ENCODE measurements around the gene CT45A1.
"Not testable (repeated sequence)": the region's sequence is repeated elsewhere in the genome, so short reads cannot be mapped to it uniquely, and the experiment has no call there.

Gene CT45A1, protein sequence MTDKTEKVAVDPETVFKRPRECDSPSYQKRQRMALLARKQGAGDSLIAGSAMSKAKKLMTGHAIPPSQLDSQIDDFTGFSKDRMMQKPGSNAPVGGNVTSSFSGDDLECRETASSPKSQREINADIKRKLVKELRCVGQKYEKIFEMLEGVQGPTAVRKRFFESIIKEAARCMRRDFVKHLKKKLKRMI

DNA sequence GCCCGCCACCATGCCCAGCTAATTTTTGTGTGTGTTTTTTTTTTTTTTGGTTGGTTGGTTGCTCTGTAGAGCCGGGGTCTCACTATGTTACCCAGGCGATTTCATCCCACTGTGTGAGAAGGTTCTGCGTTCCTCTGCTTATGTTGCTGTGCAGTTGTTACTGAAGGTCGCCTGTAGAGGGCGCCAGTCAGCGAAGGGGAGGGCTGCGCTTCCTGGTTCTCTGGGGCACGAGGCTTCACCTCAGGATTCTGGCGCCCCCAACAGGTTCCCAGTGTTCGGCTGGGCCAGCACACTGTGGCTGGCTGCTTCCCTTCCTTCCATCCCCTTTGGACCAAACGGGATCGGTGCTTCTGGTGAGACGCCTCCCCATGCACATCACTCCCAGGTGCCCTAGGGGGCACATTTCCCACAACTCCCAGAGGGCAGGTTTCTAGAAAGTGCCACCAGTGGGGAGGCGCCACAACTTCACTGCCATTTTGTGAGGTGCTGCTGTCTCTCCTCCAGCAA lies at the start of gene CT45A1:
Gene CT45A1, plus strand, starts transcription at position 457 of the 507 bp plus-strand sequence. CDS start 5,302 bp downstream, outside the sequence.
- in situ Hi-C loops (cut with MboI; ENCODE audit: low sequenced_read_pairs), result not testable (repeated sequence)

DNA sequence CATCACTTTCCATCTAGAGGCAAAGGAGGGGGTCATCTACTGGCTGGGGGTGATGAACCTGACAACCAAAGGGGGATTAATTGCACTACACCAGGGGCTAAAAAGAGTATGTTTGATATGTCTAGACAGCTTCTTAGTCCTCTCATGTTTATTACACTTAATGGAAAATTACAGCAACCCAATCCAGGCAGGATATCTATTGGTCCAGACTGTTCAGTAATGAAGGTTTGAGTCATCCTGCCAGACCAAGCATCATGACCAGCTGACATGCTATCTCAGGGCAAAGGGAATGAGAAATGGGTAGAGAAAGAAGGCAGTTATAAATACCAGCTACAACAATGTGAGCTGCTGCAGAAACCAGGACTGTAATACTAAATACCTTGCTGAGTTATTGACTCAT lies 40.5 kb upstream of the CT45A1 start:
- in situ Hi-C loops (cut with MboI; ENCODE audit: low sequenced_read_pairs), result not testable (repeated sequence)

DNA sequence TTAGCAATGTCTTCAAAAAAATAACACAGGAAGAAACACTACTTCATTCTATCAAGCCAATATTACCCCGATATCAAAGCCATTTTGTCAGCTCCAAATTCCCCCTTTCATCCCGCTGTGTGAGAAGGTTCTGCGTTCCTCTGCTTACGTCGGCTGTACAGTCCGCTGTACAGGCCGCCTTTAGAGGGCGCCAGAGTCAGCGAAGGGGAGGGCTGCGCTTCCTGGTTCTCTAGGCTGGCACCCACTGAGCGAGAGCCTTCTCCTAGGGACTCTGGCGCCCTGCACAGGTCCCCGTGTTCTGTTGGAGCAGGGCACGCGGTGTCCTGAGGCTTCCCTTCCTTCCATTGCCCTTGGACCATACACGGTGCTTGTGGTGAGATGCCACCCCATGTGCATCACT lies 25.3 kb upstream of the CT45A1 start:
- in situ Hi-C loops (cut with MboI; ENCODE audit: low sequenced_read_pairs), result no loop called here

DNA sequence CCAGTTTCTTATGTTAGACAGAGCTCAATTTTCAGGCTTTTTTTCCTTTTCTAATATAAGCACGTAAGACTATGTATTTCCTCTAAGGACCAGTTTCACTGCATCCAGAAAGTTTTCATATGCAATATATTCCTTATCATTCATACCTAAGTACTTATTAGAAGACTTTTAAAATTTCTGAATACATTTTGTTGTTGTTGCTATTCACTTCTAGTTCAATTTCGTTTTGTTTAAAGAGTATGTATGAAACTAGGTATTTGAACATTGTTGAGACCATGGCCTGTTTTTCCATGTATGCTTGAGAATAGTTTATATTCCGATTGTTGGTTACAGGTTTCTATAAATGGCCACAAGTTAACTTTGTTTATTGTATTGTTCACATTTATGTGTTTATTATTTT lies 18.0 kb upstream of the CT45A1 start:
- in situ Hi-C loops (cut with MboI; ENCODE audit: low sequenced_read_pairs), result no loop called here

DNA sequence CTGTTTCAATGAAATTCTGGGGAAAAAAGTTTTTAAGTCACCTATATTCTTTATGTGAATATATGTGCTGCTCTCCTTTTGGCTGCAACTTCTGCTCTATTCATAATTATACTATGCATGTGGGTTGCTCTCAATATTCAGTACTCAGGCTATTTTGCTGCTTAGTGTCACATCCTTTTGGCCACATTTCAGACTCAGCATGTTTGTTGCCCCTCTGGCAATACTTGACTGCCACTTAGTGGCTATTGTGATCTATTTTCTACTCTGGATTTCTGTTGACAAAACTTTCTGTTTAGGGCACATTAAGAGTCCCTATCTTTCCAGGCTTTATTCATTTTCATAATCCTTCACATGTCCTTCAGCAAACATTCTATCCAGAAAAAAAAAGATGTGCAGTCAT lies 15.8 kb upstream of the CT45A1 start:
- in situ Hi-C loops (cut with MboI; ENCODE audit: low sequenced_read_pairs), result no loop called here

DNA sequence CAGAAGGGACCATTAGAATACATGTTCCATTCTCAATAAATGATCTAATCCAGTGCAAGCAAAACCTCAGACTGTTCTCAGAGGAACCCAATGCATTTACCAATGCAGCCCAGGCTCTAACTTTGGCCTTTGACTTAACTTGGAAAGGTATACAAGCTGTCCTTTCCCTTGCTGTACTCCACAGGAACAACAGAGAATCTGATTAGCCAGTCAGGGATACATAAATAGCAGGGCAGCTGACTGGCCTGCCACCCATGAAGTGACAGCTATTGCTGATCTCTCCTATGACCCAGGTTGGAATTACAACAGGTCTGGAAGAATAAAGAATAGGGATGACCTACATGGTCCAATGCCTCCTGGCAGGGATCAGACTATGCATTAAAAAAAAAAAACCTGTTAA lies 14.5 kb upstream of the CT45A1 start:
- in situ Hi-C loops (cut with MboI; ENCODE audit: low sequenced_read_pairs), result no loop called here

DNA sequence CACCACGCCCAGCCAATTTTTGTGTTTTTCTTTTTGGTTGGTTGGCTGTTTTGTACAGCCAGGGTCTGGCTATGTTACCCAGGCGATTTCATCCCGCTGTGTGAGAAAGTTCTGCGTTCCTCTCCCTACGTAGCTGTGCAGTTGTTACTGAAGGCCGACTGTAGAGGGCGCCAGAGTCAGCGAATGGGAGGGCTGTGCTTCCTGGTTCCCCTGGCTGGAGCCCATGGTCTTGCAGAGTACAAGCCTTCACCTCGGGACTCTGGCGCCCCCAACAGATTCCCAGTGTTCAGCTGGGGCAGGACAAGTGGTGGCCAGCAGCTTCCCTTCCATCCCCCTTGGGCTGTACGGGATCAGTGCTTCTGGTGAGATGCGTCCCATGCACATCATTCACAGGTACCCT lies 5.6 kb upstream of the CT45A1 start:
- in situ Hi-C loops (cut with MboI; ENCODE audit: low sequenced_read_pairs), result no loop called here

DNA sequence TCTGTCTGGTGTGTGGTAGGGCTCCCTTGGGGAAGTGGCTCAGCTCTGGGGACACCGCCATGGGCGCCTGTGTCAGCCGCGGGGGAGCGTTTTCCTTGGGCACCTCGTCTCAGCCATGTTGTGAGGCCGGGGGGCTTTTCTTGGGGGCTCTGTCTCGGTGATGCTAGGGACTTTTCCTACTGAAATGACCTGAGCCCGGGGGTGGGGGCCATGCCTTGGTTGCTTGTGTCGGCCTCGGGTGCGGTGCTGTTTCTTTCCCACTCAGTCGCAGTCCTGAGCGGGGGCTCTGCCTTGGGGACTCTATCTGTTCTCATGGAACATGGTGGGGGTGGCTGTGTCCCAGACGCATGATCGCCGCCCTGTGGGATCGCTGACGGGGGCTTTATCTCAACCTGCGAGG lies 356 bp downstream of the CT45A1 start:
- in situ Hi-C loops (cut with MboI; ENCODE audit: low sequenced_read_pairs), result no loop called here

DNA sequence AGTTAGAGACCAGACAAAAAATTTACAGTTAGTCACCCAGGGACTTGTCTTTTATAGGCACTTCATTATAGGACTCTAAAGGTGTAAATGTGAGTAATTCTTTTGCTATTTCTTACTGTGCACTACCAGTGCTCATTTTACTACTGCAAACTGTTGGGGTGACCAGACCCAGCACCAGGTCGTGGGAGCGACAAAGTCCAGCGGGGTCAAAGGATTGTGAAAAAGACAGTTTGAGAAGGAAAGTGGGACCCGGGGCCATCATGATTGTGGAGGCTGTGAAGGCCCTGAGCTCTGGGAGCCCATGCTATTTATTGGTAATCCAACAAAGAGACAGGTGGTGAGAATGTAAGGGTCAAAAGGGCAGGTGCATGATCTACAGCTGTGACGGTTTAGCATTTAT lies 21.2 kb downstream of the CT45A1 start:
- in situ Hi-C loops (cut with MboI; ENCODE audit: low sequenced_read_pairs), result not testable (repeated sequence)

DNA sequence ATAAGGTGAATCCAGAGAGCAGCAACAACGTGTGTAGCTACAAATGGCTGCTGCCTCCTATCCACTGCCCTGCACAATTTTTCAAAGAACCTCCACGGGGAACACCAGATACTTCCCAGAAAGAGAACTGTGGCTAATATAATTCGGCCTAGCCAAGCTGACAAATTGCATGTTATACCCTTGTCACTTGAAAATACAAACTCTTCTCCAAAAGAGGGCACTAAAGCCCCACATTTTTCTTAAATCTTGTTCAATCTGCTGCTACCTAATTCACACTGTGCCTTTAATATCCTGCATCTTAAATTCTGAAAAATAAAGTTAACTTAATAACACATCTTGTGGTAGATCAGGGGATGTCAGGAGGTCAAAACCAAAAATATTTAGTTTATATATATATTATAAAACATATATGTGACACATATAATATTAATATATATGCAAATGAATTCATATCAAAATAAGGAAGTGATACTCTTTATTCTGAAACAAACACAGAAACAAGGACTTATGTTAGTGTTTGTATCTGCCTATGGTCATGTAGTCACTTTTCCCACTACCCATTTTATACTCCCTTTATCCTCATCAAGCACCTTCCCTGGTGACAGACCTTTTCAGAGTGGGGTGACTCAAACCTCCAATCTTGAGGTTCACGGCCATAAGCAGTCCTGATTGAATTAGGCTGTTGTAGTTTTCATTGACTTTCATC lies 24.1 kb downstream of the CT45A1 start:
- in situ Hi-C loops (cut with MboI; ENCODE audit: low sequenced_read_pairs), result no loop called here

DNA sequence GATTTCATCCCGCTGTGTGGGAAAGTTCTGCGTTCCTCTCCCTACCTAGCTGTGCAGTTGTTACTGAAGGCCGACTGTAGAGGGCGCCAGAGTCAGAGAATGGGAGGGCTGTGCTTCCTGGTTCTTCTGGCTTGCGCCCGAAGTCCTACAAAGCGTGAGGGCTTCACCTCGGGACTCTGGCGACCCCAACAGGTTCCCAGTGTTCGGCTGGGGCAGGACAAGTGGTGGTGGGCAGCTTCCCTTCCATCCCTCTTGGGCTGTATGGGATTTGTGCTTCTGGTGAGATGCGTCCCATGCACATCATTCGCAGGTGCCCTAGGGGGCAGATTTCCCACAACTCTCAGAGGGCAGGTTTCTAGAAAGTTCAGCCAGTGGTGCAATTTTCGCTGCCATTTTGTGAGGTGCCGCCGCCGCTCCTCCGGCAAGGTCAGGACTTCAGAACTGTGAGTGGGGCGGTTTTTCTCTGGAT lies 27.3 kb downstream of the CT45A1 start:
- in situ Hi-C loops (cut with MboI; ENCODE audit: low sequenced_read_pairs), result no loop called here

DNA sequence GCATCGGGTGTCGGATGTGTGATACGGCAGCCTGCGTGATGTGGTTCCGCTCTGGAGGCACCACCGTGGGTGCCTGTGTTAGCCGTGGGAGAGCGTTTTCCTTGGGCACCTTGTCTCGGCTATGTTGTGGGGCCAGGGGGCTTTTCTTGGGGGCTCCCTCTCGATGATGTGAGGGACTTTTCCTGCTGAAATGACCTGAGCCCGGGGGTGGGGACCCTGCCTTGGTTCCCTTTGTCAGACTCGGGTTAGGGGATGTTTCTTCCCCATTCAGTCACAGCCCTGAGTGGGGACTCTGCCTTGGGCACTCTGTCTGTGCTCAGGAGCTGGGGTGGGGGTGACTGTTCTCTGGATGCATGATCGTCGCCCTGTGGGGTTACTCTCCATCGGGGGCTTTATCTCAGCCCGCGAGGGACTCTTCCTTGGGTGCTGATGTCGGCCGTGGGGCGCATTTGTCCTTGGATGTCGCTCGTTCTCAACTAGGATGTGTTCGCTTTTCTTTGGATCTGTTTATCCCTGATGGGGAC lies 27.8 kb downstream of the CT45A1 start:
- in situ Hi-C loops (cut with MboI; ENCODE audit: low sequenced_read_pairs), result no loop called here

DNA sequence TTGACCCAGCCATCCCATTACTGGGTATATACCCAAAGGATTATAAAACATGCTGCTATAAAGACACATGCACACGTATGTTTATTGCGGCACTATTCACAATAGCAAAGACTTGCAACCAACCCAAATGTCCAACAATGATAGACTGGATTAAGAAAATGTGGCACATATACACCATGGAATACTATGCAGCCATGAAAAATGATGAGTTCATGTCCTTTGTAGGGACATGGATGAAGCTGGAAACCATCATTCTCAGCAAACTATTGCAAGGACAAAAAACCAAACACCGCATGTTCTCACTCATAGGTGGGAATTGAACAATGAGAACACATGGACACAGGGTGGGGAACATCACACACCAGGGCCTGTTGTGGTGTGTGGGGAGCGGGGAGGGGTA lies 31.3 kb downstream of the CT45A1 start:
- in situ Hi-C loops (cut with MboI; ENCODE audit: low sequenced_read_pairs), result not testable (repeated sequence)

DNA sequence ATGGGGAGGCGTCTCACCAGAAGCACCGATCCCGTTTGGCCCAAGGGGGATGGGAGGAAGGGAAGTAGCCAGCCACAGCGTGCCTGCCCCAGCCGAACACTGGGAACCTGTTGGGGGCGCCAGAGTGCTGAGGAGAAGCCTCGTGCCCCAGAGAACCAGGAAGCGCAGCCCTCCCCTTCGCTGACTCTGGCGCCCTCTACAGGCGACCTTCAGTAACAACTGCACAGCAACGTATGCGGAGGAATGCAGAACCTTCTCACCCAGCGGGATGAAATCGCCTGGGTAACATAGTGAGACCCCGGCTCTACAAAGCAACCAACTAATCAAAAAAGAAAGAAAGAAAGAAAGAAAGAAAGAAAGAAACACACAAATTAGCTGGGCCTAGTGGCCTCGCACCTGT lies 54.7 kb downstream of the CT45A1 start, which contains the start of gene CT45A3:
Gene CT45A3, minus strand, starts transcription at position 101 of the 400 bp plus-strand sequence. CDS start 3,747 bp downstream, outside the sequence.
- in situ Hi-C loops (cut with MboI; ENCODE audit: low sequenced_read_pairs), result not testable (repeated sequence)
